GM18867 (cell line): ENCODE results near the gene CD300LG.

Experiments used
- ATAC-seq: cut with Tn5 transposase; IDR thresholded peaks from one replicate; pipeline ENCODE4 v1.9.1; 2021; ENCODE audit warnings: mild to moderate bottlenecking, moderate library complexity; ENCODE audit not compliant: unreplicated experiment

CD300LG gene

GRCh38 chr17:43905400-43905984 is 58.5 kb downstream of the CD300LG start:
- no peak for ATAC-seq

- ATAC-seq: no peak
These were observed 59.2 kb downstream of the CD300LG start for GRCh38 chr17:43905985-43906852.

- ATAC-seq: no peak
These were observed 60.0 kb downstream of the CD300LG start for GRCh38 chr17:43906951-43907424.

GRCh38 chr17:43907425-43907981 is 60.5 kb downstream of the CD300LG start, which contains the start of gene MPP2:
MPP2 (minus strand) TSS chr17:43907536; CDS start chr17:43904460, 3,076 bp downstream.
- ATAC-seq: no peak

- no peak for ATAC-seq
These were observed 61.2 kb downstream of the CD300LG start for GRCh38 chr17:43907998-43908721.

GRCh38 chr17:43909537-43910231 is 62.7 kb downstream of the CD300LG start:
- ATAC-seq: no peak

- no peak for ATAC-seq
These were observed 64.9 kb downstream of the CD300LG start for GRCh38 chr17:43911904-43912303.

- no peak for ATAC-seq
These were observed 65.8 kb downstream of the CD300LG start for GRCh38 chr17:43912635-43913304.
